Ureter (tissue), 1 donor: ENCODE measurements around the gene APEH. TPM values are rescaled to one million over a fixed set of nuclear protein-coding genes. Genes with fewer than 3 reads are reported as not detected.

Experiments used
- DNase-seq: peaks from one replicate; pipeline ENCODE4 v3.0.0-alpha.2; 2020; ENCODE audit warnings: low spot score
- total RNA-seq: library from RNA; stranded (reverse); gene quantifications from one replicate; pipeline ENCODE4 v1.2.4, GENCODE V29; 2023
- donor health status: DM: yes; HTN: yes; CAD: no.

APEH gene
- total RNA-seq, 1 donor from 2014 or later, result 152 TPM

DNA sequence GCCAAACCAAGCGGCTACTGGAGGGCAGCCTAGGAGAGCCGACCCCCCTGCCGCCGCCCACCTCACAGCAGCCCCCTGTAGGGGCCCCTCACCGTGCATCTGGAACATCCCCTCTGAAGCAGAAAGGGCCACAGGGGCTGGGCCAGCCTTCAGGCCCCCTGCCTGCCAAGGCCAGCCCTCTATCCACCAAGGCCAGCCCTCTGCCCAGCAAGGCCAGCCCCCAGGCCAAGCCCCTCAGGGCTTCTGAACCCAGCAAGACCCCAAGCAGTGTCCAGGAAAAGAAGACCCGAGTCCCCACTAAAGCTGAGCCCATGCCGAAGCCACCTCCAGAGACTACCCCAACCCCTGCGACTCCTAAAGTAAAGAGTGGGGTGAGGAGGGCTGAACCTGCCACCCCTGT, 23.5 kb upstream of the APEH start:
- DNase-seq, result no peak

DNA sequence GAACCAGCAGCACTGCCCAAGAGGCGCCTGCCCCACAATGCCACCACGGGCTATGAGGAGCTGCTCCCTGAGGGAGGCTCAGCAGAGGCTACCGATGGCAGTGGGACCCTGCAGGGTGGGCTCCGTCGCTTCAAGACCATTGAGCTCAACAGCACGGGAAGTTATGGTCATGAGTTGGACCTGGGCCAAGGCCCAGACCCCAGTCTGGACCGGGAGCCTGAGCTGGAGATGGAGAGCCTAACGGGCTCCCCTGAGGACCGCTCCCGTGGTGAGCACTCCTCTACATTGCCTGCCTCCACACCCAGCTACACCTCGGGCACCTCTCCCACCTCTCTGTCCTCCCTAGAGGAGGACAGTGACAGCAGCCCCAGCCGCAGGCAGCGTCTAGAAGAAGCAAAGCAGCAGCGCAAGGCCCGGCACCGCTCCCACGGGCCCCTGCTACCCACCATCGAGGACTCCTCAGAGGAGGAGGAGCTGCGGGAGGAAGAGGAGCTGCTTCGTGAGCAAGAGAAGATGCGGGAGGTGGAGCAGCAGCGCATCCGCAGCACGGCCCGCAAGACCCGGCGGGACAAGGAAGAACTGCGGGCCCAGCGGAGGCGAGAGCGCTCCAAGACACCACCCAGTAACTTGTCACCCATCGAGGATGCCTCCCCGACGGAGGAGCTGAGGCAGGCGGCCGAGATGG, 21.8 kb upstream of the APEH start:
- DNase-seq, result no peak

DNA sequence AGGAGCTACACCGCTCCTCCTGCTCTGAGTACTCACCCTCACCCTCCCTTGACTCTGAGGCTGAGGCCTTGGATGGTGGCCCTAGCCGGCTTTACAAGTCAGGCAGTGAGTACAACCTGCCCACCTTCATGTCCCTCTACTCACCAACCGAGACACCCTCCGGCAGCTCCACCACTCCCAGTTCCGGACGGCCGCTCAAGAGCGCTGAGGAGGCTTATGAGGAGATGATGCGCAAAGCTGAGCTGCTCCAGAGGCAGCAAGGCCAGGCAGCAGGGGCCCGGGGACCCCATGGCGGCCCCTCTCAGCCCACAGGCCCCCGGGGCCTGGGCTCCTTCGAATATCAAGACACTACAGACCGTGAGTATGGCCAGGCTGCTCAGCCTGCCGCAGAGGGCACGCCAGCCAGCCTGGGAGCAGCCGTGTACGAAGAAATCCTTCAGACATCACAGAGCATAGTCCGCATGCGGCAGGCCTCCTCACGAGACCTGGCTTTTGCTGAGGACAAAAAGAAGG, 21.2 kb upstream of the APEH start:
- no peak for DNase-seq

DNA sequence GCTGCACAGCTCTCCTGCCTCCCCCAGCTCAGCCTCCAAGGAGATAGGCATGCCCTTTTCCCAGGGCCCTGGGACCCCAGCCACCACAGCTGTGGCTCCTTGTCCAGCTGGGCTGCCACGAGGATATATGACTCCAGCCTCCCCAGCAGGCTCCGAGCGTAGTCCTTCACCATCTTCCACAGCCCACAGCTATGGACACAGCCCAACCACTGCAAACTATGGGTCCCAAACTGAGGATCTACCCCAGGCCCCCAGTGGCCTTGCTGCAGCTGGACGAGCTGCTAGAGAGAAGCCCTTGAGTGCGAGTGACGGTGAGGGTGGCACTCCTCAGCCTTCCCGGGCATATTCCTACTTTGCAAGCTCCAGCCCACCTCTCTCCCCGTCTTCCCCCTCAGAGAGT, 20.5 kb upstream of the APEH start:
- DNase-seq, result no peak

DNA sequence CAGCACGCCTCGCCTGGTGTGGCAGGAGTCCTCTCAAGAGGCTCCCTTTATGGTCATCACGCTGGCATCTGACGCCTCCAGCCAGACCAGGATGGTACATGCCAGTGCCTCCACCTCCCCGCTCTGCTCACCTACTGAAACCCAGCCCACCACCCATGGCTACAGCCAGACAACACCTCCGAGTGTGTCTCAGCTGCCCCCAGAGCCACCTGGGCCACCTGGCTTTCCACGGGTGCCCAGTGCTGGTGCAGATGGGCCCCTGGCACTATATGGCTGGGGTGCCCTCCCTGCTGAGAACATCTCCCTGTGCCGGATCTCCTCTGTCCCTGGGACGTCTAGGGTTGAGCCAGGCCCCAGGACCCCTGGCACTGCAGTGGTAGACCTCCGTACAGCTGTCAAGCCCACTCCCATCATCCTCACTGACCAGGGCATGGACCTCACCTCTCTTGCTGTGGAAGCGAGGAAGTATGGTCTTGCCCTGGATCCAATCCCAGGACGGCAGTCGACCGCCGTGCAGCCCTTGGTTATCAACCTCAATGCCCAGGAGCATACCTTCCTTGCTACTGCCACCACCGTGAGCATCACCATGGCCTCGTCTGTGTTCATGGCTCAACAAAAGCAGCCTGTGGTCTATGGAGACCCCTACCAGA, 19.9 kb upstream of the APEH start:
- DNase-seq, result no peak

DNA sequence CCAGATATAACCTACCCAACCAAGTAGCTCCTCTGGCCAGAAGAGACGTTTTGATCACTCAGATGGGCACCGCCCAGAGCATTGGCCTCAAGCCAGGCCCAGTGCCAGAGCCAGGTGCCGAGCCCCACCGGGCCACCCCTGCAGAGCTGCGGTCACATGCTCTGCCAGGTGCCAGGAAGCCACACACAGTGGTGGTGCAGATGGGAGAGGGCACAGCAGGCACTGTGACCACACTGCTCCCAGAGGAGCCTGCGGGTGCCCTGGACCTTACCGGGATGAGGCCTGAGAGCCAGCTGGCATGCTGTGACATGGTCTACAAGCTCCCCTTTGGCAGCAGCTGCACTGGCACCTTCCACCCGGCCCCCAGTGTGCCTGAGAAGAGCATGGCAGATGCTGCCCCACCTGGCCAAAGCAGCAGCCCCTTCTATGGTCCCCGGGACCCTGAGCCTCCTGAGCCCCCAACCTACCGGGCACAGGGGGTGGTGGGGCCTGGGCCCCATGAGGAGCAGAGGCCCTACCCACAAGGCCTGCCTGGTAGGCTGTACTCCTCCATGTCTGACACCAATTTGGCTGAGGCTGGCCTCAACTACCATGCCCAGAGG, 19.1 kb upstream of the APEH start:
- DNase-seq, result no peak

DNA sequence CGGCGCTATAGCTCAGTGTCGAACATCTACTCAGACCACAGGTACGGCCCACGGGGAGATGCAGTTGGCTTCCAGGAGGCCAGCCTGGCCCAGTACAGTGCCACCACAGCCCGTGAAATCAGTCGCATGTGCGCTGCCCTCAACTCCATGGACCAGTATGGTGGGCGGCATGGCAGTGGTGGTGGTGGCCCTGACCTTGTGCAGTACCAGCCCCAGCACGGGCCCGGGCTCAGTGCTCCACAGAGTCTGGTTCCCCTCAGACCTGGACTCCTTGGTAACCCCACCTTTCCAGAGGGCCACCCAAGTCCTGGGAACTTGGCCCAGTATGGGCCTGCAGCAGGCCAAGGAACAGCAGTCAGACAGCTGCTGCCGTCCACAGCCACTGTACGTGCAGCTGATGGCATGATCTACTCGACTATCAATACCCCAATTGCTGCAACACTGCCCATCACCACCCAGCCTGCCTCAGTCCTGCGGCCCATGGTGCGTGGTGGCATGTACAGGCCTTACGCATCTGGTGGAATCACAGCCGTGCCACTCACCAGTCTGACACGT, 18.3 kb upstream of the APEH start:
- DNase-seq, result no peak

DNA sequence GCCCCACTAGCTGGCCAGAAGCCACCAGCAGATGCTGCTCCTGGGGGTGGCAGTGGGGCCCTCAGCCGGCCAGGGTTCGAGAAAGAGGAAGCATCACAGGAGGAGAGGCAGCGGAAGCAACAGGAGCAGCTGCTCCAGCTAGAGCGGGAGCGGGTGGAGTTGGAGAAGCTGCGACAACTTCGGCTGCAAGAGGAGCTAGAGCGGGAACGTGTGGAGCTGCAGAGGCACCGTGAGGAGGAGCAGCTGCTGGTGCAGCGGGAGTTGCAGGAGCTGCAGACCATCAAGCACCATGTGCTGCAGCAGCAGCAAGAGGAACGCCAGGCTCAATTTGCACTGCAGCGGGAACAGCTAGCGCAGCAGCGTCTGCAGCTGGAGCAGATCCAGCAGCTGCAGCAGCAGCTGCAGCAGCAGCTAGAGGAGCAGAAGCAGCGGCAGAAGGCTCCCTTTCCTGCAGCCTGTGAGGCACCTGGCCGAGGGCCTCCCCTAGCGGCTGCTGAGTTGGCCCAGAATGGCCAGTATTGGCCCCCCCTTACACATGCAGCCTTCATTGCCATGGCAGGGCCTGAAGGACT, 17.5 kb upstream of the APEH start:
- DNase-seq, result no peak

DNA sequence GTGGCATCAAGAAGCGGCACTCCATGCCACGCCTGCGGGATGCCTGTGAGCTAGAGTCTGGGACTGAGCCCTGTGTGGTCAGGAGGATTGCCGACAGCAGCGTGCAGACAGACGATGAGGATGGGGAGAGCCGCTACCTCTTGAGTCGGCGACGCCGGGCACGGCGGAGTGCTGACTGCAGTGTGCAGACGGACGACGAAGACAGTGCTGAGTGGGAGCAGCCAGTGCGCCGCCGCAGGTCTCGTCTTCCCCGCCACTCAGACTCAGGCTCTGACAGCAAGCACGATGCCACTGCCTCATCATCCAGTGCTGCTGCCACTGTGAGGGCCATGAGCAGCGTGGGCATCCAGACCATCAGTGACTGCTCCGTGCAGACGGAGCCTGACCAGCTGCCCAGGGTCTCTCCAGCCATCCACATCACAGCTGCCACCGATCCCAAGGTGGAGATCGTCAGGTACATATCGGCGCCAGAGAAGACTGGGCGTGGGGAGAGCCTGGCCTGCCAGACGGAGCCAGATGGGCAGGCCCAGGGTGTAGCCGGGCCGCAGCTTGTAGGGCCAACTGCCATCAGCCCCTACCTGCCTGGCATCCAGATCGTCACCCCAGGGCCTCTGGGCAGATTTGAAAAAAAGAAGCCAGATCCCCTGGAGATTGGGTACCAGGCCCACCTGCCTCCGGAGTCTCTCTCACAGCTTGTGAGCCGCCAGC, 16.8 kb upstream of the APEH start:
- DNase-seq, result no peak

DNA sequence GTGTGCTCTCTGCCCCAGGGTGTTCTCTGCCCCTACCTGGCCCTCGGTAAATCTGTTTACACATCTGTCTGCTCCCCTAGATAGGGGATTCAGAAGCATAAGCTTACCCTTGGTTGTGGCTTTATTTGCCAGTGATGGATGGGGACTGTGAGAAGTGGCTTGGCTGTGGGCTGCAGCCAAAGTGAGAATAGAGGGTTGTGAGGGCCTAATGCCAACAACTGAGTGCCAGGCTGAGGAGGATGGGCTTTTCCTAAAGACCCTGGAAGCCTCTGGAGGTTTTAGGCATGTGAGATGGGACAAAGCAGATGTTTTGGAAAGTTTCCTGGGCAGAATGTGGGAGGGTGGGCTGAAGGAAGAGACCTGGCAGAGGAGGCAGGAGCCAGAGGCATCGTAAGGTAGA, 15.4 kb upstream of the APEH start:
- no peak for DNase-seq

DNA sequence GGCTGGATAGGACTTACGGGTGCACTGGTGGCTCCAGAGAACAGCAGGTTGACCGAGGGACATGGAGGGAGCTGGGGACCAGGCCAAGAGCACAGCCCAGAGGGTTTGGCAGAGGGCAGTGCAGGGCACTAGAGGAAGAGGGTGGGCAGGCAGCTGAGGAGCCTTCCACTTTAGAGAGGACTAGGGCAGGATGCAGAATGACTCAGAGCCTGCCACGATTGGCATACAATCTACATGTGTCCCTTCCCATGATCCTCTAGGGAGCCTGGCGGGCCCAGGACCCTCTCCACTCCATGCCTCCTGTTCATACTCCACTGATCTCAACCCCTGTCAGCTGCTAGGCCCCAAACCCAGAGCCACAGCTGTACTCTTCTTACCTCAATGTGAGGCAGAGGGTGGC, 14.4 kb upstream of the APEH start:
- no peak for DNase-seq

DNA sequence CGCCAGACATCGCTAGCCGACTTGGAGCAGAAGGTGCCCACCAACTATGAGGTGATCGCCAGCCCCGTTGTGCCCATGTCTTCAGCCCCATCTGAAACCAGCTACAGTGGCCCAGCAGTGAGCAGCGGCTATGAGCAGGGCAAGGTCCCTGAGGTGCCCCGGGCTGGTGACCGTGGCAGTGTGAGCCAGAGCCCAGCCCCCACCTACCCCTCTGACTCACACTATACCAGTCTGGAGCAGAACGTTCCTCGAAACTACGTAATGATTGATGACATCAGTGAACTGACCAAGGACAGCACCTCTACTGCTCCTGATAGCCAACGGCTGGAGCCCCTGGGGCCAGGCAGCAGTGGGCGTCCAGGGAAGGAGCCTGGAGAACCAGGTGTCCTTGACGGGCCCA, 12.9 kb upstream of the APEH start:
- DNase-seq, result no peak

DNA sequence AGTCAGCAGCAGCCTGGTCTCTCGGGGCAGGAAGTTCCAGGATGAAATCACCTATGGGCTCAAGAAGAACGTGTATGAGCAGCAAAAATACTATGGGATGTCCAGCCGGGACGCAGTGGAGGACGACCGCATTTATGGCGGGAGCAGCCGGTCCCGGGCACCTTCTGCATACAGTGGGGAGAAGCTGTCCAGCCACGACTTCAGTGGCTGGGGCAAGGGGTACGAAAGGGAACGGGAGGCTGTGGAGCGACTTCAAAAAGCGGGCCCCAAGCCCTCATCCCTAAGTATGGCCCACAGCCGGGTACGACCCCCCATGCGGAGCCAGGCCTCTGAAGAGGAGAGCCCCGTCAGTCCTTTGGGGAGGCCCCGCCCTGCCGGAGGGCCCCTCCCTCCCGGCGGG, 12.1 kb upstream of the APEH start:
- no peak for DNase-seq

DNA sequence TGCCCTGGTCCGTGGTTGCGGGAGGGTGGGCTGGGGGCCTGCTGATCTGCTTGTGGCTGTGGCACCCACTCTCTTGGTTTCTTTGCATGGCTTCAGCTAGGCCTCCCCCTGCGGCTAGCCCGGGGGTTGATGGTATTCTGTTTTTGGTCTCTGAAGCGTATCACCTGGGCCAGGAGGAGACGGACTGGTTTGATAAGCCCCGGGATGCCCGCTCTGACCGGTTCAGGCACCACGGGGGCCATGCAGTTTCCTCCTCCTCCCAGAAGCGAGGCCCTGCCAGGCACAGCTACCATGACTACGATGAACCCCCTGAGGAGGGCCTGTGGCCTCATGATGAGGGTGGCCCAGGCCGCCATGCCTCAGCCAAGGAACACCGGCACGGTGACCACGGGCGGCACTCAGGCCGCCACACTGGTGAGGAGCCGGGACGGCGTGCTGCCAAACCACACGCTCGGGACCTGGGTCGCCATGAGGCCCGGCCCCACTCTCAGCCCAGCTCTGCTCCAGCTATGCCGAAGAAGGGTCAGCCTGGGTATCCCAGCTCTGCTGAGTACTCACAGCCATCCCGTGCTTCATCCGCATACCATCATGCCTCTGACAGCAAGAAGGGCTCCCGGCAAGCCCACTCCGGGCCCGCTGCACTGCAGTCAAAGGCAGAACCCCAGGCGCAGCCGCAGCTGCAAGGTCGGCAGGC, 11.3 kb upstream of the APEH start:
- no peak for DNase-seq

DNA sequence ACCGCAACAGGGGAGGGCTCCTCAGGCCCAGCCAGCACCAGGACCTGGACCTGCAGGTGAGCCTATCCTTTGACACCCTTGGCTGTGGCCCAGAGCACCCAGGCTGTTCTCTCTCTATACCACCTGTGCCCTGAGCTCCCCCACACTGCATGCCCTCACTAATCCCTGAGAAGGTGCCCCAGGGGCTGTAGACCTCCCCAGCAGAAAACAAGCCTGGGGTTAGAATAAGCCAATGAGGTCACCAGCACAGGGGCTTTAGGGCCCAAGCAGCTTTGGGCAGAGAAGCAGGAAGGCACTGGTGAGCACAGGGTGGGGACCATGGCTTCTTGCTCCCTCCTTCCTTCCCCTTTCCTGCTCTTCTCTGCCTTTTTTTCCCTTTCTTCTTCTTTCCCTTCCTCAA, 10.3 kb upstream of the APEH start:
- no peak for DNase-seq

DNA sequence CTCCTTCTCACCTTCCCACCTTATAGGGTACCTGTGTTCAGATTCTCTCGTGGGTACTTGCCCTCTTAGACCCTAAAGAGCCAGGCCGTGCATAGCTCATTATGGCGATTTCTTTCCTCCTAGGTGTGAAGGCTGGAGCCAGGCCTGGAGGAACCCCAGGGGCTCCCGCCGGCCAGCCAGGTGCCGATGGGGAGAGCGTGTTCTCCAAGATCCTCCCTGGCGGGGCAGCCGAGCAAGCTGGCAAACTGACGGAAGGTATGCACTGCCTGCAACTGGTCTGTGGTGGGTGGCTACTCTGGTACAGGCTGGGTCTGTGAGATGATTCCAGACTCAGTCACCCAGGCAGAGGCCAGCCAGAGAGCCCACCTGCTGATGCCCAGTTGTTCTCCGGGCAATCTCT, 9.9 kb upstream of the APEH start:
- DNase-seq, result no peak

DNA sequence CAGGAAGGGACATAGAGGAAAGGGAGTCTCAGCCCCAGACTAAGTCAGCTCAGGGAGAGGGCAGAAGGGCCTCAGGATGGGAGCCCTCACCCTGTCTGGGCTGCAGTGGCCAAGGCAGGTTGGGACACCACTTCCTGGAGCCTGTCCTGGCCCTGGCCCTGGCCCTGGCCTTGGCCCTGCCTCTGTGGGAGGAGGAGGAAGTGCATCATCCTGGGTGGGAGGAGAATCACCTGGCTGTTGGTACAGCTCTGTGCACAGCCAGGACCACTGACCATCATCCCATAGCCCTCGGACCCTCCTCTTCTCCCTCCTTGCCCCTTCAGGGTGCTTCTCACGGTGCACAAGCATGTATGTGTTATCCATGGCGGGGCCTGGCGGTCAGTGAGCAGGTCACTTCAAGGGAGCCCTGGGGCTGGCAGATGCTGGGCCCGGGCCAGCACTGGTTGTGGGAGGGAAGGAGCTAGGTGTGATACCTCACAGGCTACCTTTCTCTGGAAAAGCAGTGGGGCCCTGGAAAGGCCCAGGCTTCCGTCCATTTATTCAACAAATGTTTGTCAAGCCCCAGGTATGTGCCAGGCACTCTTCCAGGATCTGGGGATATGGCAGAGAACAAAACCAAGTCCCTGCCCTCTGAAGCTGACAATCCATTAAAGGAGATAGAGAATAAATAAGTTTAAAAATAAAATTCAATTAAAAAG, 8.2 kb upstream of the APEH start:
- DNase-seq, result no peak

DNA sequence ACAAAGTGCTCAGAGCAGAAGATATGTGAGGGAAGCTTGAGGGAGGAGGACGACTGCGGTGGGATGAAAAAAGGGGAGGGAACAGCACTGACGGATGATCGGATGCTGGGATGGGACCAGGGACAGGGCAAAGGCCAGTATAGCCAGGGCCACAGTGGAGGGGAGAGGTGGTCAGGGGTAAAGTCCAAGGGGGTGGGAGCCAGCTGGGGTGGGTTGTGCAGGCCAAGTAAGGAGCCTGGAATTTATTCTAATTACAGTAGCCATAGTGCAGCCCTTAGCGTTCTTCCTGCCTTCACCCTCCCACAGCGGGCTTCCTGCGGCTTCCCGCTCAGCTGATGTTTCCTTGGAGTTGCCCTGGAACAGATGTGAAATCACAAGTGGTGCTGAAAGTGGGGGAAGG, 7.6 kb upstream of the APEH start:
- DNase-seq, result no peak

DNA sequence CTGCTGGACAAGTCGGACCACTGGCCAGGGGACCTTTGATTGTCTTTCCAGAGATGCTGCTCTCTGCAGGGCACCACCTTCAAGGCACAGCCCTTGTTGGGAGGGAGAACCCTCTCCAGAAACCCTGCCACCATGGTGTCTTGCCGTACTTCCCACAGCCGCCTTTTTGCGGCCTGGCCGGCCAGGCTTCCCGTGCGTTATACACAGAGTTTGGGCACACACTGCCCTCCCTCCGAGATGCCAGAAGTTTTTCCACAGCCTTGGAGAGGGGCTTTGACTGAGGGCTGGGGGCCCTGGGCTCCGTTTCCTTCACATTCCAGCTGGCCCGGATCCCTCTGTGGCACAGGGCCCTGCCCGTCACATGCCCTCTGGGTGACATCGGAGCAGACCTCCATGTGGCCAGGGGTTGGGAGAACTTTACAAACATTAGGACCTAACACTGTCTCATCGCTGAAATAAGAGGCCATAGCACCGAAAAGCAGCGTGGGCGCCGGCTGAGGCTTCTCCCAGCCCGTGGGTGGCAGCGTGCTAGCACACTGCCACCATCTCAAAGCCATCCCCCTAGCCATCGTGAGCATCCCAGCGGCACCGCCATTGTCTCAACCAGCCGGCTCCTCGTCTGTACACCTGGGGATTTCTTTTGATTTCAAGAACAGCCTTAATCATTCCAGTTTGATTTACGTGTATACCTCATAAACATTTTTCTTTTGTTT, 6.3 kb upstream of the APEH start:
- DNase-seq, result no peak

DNA sequence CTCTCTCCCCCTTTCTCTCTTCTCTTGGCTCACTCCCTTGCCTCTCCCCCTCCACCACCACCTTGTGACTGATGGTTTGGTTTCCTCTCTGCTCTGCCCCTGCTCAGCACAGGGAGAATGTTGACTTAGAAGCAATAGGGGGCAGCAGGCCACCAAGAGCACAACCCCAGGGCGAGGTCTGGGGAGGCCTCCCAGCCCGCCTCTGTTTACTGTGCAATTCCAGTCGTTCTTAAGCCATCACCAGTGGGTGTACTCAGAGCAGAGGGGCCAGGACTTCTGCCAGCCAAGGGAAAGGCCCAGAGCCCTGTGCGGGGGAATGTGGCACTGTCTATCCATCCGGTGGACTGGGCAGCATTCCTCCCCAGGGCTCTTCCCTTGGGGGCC, 5.7 kb upstream of the APEH start:
- no peak for DNase-seq
